ENCODE measurements around the gene GFOD2. TPM values are rescaled to one million over a fixed set of nuclear protein-coding genes. Genes with fewer than 3 reads are reported as not detected.

GFOD2 gene
- total and polyA plus RNA-seq, 7 experiments from 2014 or later = 4.6 to 14.6 (median 11.4) TPM

DNA sequence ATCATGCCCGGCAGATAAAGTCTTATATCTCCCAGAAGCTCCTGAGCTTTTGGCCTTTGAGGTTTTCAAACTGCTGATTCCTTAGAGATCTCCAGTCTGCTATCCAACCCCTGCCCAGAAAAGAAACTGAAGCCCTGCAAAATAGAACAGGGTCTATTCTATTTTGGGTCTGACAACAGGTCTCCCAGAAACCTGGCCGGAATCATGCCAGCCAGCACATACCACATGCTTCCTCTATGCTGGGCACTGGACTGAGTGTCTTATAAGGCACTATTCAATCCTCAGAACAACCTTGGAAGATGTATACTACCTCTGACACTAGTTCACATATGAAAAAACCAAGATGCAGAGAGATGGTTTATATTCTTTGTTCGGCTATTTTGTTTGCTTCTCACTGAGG is 21.3 kb upstream of the GFOD2 start:
- POLR2A ChIA-PET = interaction anchor here (0.9 kb wide), 1 partner anchor 12 kb away, joined by 3 read pairs; no protein-coding TSS in a partner anchor
- ATAC-seq = no peak
- H3K36me3 Mint-ChIP-seq = peaks cover 2 to 32% (median 22%) of the 10 kb centered on the region in 5 donors
- H3K4me1 Mint-ChIP-seq = peaks cover 0 to 4% (median 0%) of the 10 kb centered on the region in 7 donors
- no peaks in the 10 kb centered on the region for H3K9me3 Mint-ChIP-seq
- intact Hi-C loops (cut with micrococcal nuclease) = no loop called here
- H3K27ac Mint-ChIP-seq = no peak overlapping the region
- Histone ChIP-seq H3K4me3 (ENCODE audit: low read length) (no peak overlapping the region), H3K27me3 (ENCODE audit: control insufficient read depth in 2 of 2, insufficient read depth in 2 of 2, low read length in 2 of 2) (no peaks in the 10 kb centered on the region), H3K27ac (ENCODE audit: low read depth, low read length) (no peak overlapping the region), H3K9me3 (ENCODE audit: control insufficient read depth in 2 of 3, low read length in 3 of 3) (no peaks in the 10 kb centered on the region), H3K36me3 (ENCODE audit: control insufficient read depth in 2 of 3, insufficient read depth in 3 of 3, low read length in 3 of 3) (peaks cover 0 to 64% (median 22%) of the 10 kb centered on the region in 3 experiments), H3K4me1 (ENCODE audit: control insufficient read depth in 2 of 2, insufficient read depth in 2 of 2, low read length in 2 of 2) (no peaks in the 10 kb centered on the region)
- no peak for DNase-seq
- no peaks in the 10 kb centered on the region for H3K27me3 Mint-ChIP-seq
- CTCF ChIA-PET = no interaction called here
- H3K4me3 Mint-ChIP-seq = no peak overlapping the region

DNA sequence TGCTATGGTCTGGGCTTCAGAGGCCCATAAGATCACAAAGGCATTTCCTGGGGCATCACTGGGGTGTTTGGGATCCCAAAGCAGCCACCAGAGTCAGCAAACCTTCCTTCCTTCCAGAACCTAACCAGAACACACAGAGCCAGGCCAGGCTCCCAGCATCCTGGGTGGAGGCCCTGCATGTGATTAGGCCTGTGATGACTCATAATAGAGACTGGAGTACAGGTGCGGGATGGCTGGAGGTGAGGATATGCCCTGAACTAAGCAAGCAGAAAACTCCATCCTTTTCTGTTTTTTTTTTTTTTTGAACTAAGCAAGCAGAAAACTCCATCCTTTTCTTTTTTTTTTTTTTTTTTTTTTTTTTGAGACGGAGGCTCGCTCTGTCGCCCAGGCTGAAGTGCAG is 17.7 kb upstream of the GFOD2 start:
- DNase-seq (no peak), ATAC-seq (no peak)
- no peaks in the 10 kb centered on the region for H3K27me3 Mint-ChIP-seq
- peaks cover 2 to 16% (median 7%) of the 10 kb centered on the region in 5 donors for H3K36me3 Mint-ChIP-seq
- intact Hi-C loops (cut with micrococcal nuclease) = no loop called here
- no peaks in the 10 kb centered on the region for H3K9me3 ChIP-seq (ENCODE audit: control insufficient read depth in 2 of 3, low read length in 3 of 3)
- no peak overlapping the region for H3K27ac Mint-ChIP-seq
- no peaks in the 10 kb centered on the region for H3K27me3 ChIP-seq (ENCODE audit: control insufficient read depth in 2 of 2, insufficient read depth in 2 of 2, low read length in 2 of 2)
- no peaks in the 10 kb centered on the region for H3K4me1 ChIP-seq (ENCODE audit: control insufficient read depth in 2 of 2, insufficient read depth in 2 of 2, low read length in 2 of 2)
- ChIA-PET POLR2A (interaction anchor here (0.7 kb wide), 1 partner anchor 99 kb away, joined by 4 read pairs; no protein-coding TSS in a partner anchor), CTCF (no interaction called here)
- H3K9me3 Mint-ChIP-seq = no peaks in the 10 kb centered on the region
- H3K4me3 ChIP-seq (ENCODE audit: low read length) = no peak overlapping the region
- peaks cover 0 to 2% (median 0%) of the 10 kb centered on the region in 7 donors for H3K4me1 Mint-ChIP-seq
- H3K4me3 Mint-ChIP-seq = no peak overlapping the region
- H3K27ac ChIP-seq (ENCODE audit: low read depth, low read length) = no peak overlapping the region
- peaks cover 0 to 61% (median 16%) of the 10 kb centered on the region in 3 experiments for H3K36me3 ChIP-seq (ENCODE audit: control insufficient read depth in 2 of 3, insufficient read depth in 3 of 3, low read length in 3 of 3)

DNA sequence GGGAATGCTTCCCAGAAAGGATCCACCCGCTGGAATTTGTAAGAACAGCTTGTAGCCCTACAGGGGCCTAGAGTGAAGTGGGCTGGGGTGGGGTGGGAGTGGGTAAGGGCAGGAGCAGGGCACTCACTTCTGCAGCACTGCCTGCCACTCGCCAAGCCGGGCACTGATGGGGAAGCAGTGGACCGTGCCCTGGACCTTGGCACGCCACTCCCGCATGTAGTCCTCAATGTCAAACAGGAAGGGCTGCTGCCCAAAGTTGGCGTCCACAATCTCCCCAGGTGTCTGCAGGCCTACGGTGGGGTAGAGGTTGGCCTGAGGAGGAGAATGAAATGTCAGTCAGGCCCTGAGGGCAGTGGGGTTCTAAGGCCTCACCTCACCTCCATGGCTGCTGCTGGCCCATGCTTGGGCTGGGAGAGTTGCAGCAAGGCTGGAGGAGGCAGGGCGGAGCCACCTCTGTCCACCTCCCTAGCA is 15.7 kb upstream of the GFOD2 start:
- CTCF ChIA-PET = no interaction called here
- Histone ChIP-seq H3K36me3 (ENCODE audit: control insufficient read depth in 2 of 3, insufficient read depth in 3 of 3, low read length in 3 of 3) (peaks cover 5 to 66% (median 17%) of the 10 kb centered on the region in 3 experiments), H3K4me3 (ENCODE audit: low read length) (no peak overlapping the region), H3K27ac (ENCODE audit: low read depth, low read length) (no peak overlapping the region), H3K9me3 (ENCODE audit: control insufficient read depth in 2 of 3, low read length in 3 of 3) (no peaks in the 10 kb centered on the region), H3K27me3 (ENCODE audit: control insufficient read depth in 2 of 2, insufficient read depth in 2 of 2, low read length in 2 of 2) (no peaks in the 10 kb centered on the region), H3K4me1 (ENCODE audit: control insufficient read depth in 2 of 2, insufficient read depth in 2 of 2, low read length in 2 of 2) (no peaks in the 10 kb centered on the region)
- POLR2A ChIA-PET = no interaction called here
- no peaks in the 10 kb centered on the region for H3K9me3 Mint-ChIP-seq
- DNase-seq = no peak
- H3K36me3 Mint-ChIP-seq = peaks cover 0 to 10% (median 8%) of the 10 kb centered on the region in 5 donors
- H3K27ac Mint-ChIP-seq = no peak overlapping the region
- intact Hi-C loops (cut with micrococcal nuclease) = no loop called here
- H3K4me3 Mint-ChIP-seq = no peak overlapping the region
- no peaks in the 10 kb centered on the region for H3K27me3 Mint-ChIP-seq
- no peak for ATAC-seq
- peaks cover 0 to 2% (median 0%) of the 10 kb centered on the region in 7 donors for H3K4me1 Mint-ChIP-seq

DNA sequence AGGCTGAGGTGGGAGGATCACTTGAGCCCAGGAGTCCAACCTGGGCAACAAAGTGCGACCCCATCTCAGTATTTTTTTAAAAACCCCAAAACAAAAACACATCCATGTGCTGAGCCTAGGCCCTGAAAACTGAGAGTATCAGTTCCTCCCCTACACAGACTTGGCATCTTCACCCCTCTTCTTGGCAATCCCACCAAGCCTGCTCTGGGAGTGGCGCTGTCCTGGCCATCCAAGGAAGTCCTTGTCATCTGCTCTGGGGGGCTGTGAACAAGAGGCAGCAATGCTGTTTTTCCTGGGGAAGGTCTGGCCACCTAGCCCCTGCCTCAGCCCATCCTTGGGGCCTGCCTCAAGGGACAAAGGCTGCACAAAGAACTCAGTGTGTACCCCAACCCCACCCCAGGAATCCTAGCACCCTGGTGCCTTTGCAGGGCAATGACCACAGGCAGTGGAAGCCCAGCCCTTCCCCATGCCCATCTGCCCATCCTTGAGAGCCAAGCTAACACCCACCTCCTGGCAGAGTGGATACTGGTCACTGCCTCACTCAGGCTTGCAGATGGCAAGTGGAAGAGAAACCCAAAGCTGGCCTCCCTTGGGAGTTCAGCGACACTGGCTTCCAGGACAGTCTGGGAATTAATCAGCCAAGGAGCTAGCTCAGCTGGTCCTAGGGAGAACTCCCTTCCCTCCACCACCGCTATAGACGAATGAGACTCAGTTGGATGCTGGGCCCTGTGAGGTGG is 14.8 kb upstream of the GFOD2 start:
- intact Hi-C loops (cut with micrococcal nuclease) = no loop called here
- Mint-ChIP-seq H3K27me3 (no peaks in the 10 kb centered on the region), H3K27ac (no peak overlapping the region), H3K9me3 (no peaks in the 10 kb centered on the region), H3K36me3 (peaks cover 0 to 15% (median 10%) of the 10 kb centered on the region in 5 donors), H3K4me3 (no peak overlapping the region), H3K4me1 (peaks cover 0 to 2% (median 0%) of the 10 kb centered on the region in 7 donors)
- no peaks in the 10 kb centered on the region for H3K4me1 ChIP-seq (ENCODE audit: control insufficient read depth in 2 of 2, insufficient read depth in 2 of 2, low read length in 2 of 2)
- ChIA-PET POLR2A (no interaction called here), CTCF (no interaction called here)
- ATAC-seq = no peak
- peaks cover 11 to 68% (median 19%) of the 10 kb centered on the region in 3 experiments for H3K36me3 ChIP-seq (ENCODE audit: control insufficient read depth in 2 of 3, insufficient read depth in 3 of 3, low read length in 3 of 3)
- H3K4me3 ChIP-seq (ENCODE audit: low read length) = no peak overlapping the region
- no peak for DNase-seq
- no peak overlapping the region for H3K27ac ChIP-seq (ENCODE audit: low read depth, low read length)
- no peaks in the 10 kb centered on the region for H3K27me3 ChIP-seq (ENCODE audit: control insufficient read depth in 2 of 2, insufficient read depth in 2 of 2, low read length in 2 of 2)
- no peaks in the 10 kb centered on the region for H3K9me3 ChIP-seq (ENCODE audit: control insufficient read depth in 2 of 3, low read length in 3 of 3)

DNA sequence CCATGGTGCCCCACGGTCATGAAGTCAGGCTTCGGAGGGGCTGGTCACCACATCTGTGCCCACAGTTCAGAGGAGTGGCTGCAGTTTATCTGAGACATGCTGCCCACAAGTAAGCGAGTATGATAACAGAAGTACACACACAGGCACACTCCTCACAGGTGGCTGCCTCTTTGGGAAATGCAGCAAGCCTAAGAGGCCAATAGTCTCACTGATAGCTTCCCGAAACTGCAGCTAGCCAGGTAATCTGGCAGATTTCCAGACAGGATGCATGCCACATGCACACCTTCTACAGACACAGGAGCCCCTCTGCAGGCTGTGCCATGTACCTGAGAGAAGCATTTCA is 12.6 kb upstream of the GFOD2 start:
- Histone ChIP-seq H3K27me3 (ENCODE audit: control insufficient read depth in 2 of 2, insufficient read depth in 2 of 2, low read length in 2 of 2) (no peaks in the 10 kb centered on the region), H3K27ac (ENCODE audit: low read depth, low read length) (no peak overlapping the region), H3K4me3 (ENCODE audit: low read length) (no peak overlapping the region), H3K4me1 (ENCODE audit: control insufficient read depth in 2 of 2, insufficient read depth in 2 of 2, low read length in 2 of 2) (no peaks in the 10 kb centered on the region), H3K36me3 (ENCODE audit: control insufficient read depth in 2 of 3, insufficient read depth in 3 of 3, low read length in 3 of 3) (peaks cover 11 to 79% (median 19%) of the 10 kb centered on the region in 3 experiments), H3K9me3 (ENCODE audit: control insufficient read depth in 2 of 3, low read length in 3 of 3) (no peaks in the 10 kb centered on the region)
- no peak overlapping the region for H3K4me3 Mint-ChIP-seq
- intact Hi-C loops (cut with micrococcal nuclease) = no loop called here
- H3K27me3 Mint-ChIP-seq = no peaks in the 10 kb centered on the region
- no peaks in the 10 kb centered on the region for H3K9me3 Mint-ChIP-seq
- ChIA-PET CTCF (interaction anchor here (1.3 kb wide), 1 partner anchor 83 kb away, joined by 3 read pairs; no protein-coding TSS in a partner anchor), POLR2A (no interaction called here)
- no peak for ATAC-seq
- no peak for DNase-seq
- H3K36me3 Mint-ChIP-seq = peaks cover 0 to 19% (median 10%) of the 10 kb centered on the region in 5 donors
- peak overlapping the region in 2 of 9 donors; percentile 38 for H3K27ac Mint-ChIP-seq
- peaks cover 0 to 2% (median 0%) of the 10 kb centered on the region in 7 donors for H3K4me1 Mint-ChIP-seq

DNA sequence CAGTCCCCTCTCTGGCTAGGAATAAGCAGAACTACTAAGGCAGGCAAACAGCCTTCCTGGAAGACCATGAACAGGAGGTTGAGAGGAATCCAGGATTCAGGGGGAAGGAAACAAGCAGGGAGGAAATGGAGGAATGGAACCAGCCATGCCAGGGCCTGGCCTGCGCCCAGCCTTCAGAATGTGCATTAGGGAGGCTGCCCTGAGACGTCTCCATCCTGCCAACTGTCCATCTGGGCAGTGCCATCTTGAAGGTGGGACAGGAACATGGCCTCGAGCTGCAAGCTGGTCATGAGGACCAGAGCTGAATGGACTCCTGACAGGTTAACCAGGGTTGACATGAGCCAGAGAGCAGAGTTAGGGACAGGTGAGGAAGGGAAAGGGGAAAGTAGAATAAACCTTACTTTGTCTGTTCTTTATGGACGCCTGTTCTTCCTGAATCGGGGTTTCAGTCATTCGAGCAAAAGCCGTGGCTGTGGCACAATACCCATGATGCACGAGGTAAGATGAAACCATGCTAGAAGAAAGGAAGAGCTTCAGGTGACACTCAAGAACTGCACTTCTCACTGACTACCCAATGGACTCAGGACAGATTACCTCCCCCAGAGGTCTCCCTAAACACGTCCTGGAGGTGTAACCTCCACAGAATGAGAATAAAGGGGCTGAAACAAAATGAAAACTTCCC is 12.1 kb upstream of the GFOD2 start:
- H3K4me3 Mint-ChIP-seq = no peak overlapping the region
- H3K36me3 ChIP-seq (ENCODE audit: control insufficient read depth in 2 of 3, insufficient read depth in 3 of 3, low read length in 3 of 3) = peaks cover 11 to 85% (median 19%) of the 10 kb centered on the region in 3 experiments
- no peaks in the 10 kb centered on the region for H3K27me3 ChIP-seq (ENCODE audit: control insufficient read depth in 2 of 2, insufficient read depth in 2 of 2, low read length in 2 of 2)
- no peaks in the 10 kb centered on the region for H3K9me3 ChIP-seq (ENCODE audit: control insufficient read depth in 2 of 3, low read length in 3 of 3)
- H3K4me1 ChIP-seq (ENCODE audit: control insufficient read depth in 2 of 2, insufficient read depth in 2 of 2, low read length in 2 of 2) = no peaks in the 10 kb centered on the region
- intact Hi-C loops (cut with micrococcal nuclease) = no loop called here
- no peak overlapping the region for H3K4me3 ChIP-seq (ENCODE audit: low read length)
- H3K27ac Mint-ChIP-seq = peak overlapping the region in 1 of 9 donors; percentile 38
- no peak for DNase-seq
- H3K27me3 Mint-ChIP-seq = no peaks in the 10 kb centered on the region
- POLR2A ChIA-PET = no interaction called here
- ATAC-seq = no peak
- peaks cover 0 to 19% (median 9%) of the 10 kb centered on the region in 5 donors for H3K36me3 Mint-ChIP-seq
- H3K27ac ChIP-seq (ENCODE audit: low read depth, low read length) = no peak overlapping the region
- no peaks in the 10 kb centered on the region for H3K9me3 Mint-ChIP-seq
- CTCF ChIA-PET = interaction anchor here (1.3 kb wide), 1 partner anchor 84 kb away, joined by 3 read pairs; no protein-coding TSS in a partner anchor
- no peaks in the 10 kb centered on the region for H3K4me1 Mint-ChIP-seq

All from naive thymus-derived CD4-positive, alpha-beta T cell (primary cell).